Neuronal stem cell (in vitro differentiated cells): ENCODE data around the gene SLC16A13.
"Not testable (repeated sequence)": the region's sequence is repeated elsewhere in the genome, so short reads cannot be mapped to it uniquely, and the experiment has no call there.

ENCODE experiments used
- DNase-seq: peaks from one replicate; pipeline ENCODE4 v3.0.0-alpha.2; 2013; ENCODE audit warnings: low spot score
- H2AFZ ChIP-seq: one replicate; pipeline ENCODE4 v1.6.1; 2013; ENCODE audit warnings: mild to moderate bottlenecking, low read length, inconsistent platforms
- H2AK5ac ChIP-seq: 2 replicates; pipeline ENCODE4 v1.6.1; 2013; ENCODE audit warnings: low read depth, mild to moderate bottlenecking, inconsistent platforms, low read length, moderate library complexity, mixed read lengths
- H2BK120ac ChIP-seq: 2 replicates; pipeline ENCODE4 v1.6.1; 2013; ENCODE audit warnings: low read depth, mild to moderate bottlenecking, inconsistent platforms, low read length, moderate library complexity, mixed read lengths
- H2BK12ac ChIP-seq: one replicate; pipeline ENCODE4 v1.6.1; 2013; ENCODE audit warnings: low read length, inconsistent platforms
- H2BK15ac ChIP-seq: 2 replicates; pipeline ENCODE4 v1.6.1; 2013; ENCODE audit warnings: mild to moderate bottlenecking, low read length, inconsistent platforms, mixed read lengths
- H2BK5ac ChIP-seq: one replicate; pipeline ENCODE4 v1.6.1; 2013; ENCODE audit warnings: inconsistent platforms, mild to moderate bottlenecking, low read length, moderate library complexity
- H3K14ac ChIP-seq: one replicate; pipeline ENCODE4 v1.6.1; 2013; ENCODE audit warnings: low read length, inconsistent platforms
- H3K18ac ChIP-seq: 2 replicates; pipeline ENCODE4 v1.6.1; 2013; ENCODE audit warnings: low read length, inconsistent platforms
- H3K23ac ChIP-seq: 2 replicates; pipeline ENCODE4 v1.6.1; 2013; ENCODE audit warnings: low read depth, mild to moderate bottlenecking, mixed read lengths, low read length, inconsistent platforms; ENCODE audit not compliant: poor library complexity
- H3K27ac ChIP-seq: replicated peaks from 3 replicates; pipeline ENCODE4 v1.5.1; 2013; ENCODE audit warnings: low read length, inconsistent platforms
- H3K27me3 ChIP-seq, 3 experiments: 2 replicates each; pipeline ENCODE4 v1.6.1; 2013; ENCODE audit warnings: low read length in 3 of 3, mild to moderate bottlenecking in 2 of 3, inconsistent platforms in 1 of 3, low read depth in 1 of 3, mixed read lengths in 1 of 3, moderate library complexity in 1 of 3; ENCODE audit not compliant: control insufficient read depth in 3 of 3, insufficient read depth in 3 of 3
- H3K36me3 ChIP-seq, 2 donors: replicated peaks in 1 of 2; 2 replicates each; pipeline ENCODE4 v1.6.1; 2013; ENCODE audit warnings: low read length in 2 of 2; ENCODE audit not compliant: control insufficient read depth in 2 of 2, insufficient read depth in 2 of 2
- H3K4ac ChIP-seq: 2 replicates; pipeline ENCODE4 v1.6.1; 2013; ENCODE audit warnings: inconsistent platforms, mild to moderate bottlenecking, low read length, moderate library complexity
- H3K4me1 ChIP-seq, 2 donors: 1 replicate in 1 of 2; 2 replicates in 1 of 2; pipeline ENCODE4 v1.6.1; 2013; ENCODE audit warnings: low read length in 2 of 2, low read depth in 1 of 2; ENCODE audit not compliant: control insufficient read depth in 2 of 2, insufficient read depth in 1 of 2
- H3K4me2 ChIP-seq: one replicate; pipeline ENCODE4 v1.6.1; 2013; ENCODE audit warnings: mild to moderate bottlenecking, low read length, inconsistent platforms; ENCODE audit not compliant: insufficient read depth, poor library complexity, severe bottlenecking
- H3K4me3 ChIP-seq, 2 donors: 2 replicates each; pipeline ENCODE4 v1.5.1; 2013; ENCODE audit warnings: low read length in 2 of 2, mild to moderate bottlenecking in 2 of 2, inconsistent platforms in 1 of 2, moderate library complexity in 1 of 2
- H3K79me1 ChIP-seq: one replicate; pipeline ENCODE4 v1.6.1; 2013; ENCODE audit warnings: low read depth, mild to moderate bottlenecking, inconsistent platforms, low read length, moderate library complexity
- H3K9ac ChIP-seq: one replicate; pipeline ENCODE4 v1.6.1; 2013; ENCODE audit warnings: mild to moderate bottlenecking, low read depth, low read length, inconsistent platforms; ENCODE audit not compliant: poor library complexity
- H3K9me3 ChIP-seq, 2 donors: replicated peaks in 1 of 2; 2 replicates each; pipeline versions ENCODE3 to v1.6.1; 2013; ENCODE audit warnings: low read length in 2 of 2, mild to moderate bottlenecking in 2 of 2, inconsistent platforms in 1 of 2, low read depth in 1 of 2, mixed read lengths in 1 of 2, moderate library complexity in 1 of 2; ENCODE audit not compliant: control insufficient read depth in 2 of 2, insufficient read depth in 1 of 2
- H4K8ac ChIP-seq: one replicate; pipeline ENCODE4 v1.6.1; 2013; ENCODE audit warnings: low read depth, mild to moderate bottlenecking, inconsistent platforms, low read length, moderate library complexity
- H4K91ac ChIP-seq: one replicate; pipeline ENCODE4 v1.6.1; 2013; ENCODE audit warnings: low read length, low read depth, mild to moderate bottlenecking, inconsistent platforms; ENCODE audit not compliant: poor library complexity
- WGBS, 2 donors: extraction: QIAGEN DNeasy Blood & Tissue Kit; methylation state at CpG; one replicate each; pipeline ENCODE4 v1.1.7; 2013; ENCODE audit warnings: missing lambda C conversion rate in 2 of 2, mixed read lengths in 1 of 2; ENCODE audit not compliant: insufficient read length in 2 of 2, insufficient replicate concordance in 1 of 2; ENCODE audit errors: extremely low coverage in 2 of 2; 5-methylcytosine and 5-hydroxymethylcytosine counted together

SLC16A13 gene

GRCh38 chr17:7083592-7083991, 47.8 kb downstream of the SLC16A13 start:
- Histone ChIP-seq H3K79me1 (no peaks in the 10 kb centered on the region), H2BK5ac (no peak overlapping the region), H3K23ac (no peak overlapping the region), H3K14ac (no peak overlapping the region), H3K18ac (no peak overlapping the region), H3K4ac (no peak overlapping the region), H2BK12ac (no peak overlapping the region), H3K36me3 (no peaks in the 10 kb centered on the region), H4K91ac (no peak overlapping the region), H4K8ac (no peak overlapping the region), H3K9me3 (no peaks in the 10 kb centered on the region), H2AFZ (no peak overlapping the region), H2BK120ac (no peak overlapping the region), H2BK15ac (no peak overlapping the region), H2AK5ac (no peak overlapping the region), H3K4me3 (no peak overlapping the region), H3K9ac (no peak overlapping the region), H3K4me1 (no peaks in the 10 kb centered on the region), H3K4me2 (no peak overlapping the region), H3K27me3 (peaks cover 0 to 4% (median 0%) of the 10 kb centered on the region in 3 experiments), H3K27ac (no peak overlapping the region)
- DNase-seq, result no peak
- WGBS, 2 donors, result no CpG with 5 or more reads among the region's 4 CpGs

- no peak overlapping the region for H3K14ac ChIP-seq
- no peak for DNase-seq
- no peak overlapping the region for H2BK12ac ChIP-seq
- H3K4me2 ChIP-seq, result no peak overlapping the region
- no peak overlapping the region for H4K91ac ChIP-seq
- H2BK15ac ChIP-seq, result no peak overlapping the region
- no peak overlapping the region for H2BK5ac ChIP-seq
- no peaks in the 10 kb centered on the region for H3K79me1 ChIP-seq
- H2BK120ac ChIP-seq, result no peak overlapping the region
- no peak overlapping the region for H3K4me3 ChIP-seq
- H3K23ac ChIP-seq, result no peak overlapping the region
- H3K4ac ChIP-seq, result no peak overlapping the region
- no peaks in the 10 kb centered on the region for H3K27me3 ChIP-seq
- no CpG with 5 or more reads among the region's 7 CpGs for WGBS, 2 donors
- no peak overlapping the region for H4K8ac ChIP-seq
- H2AFZ ChIP-seq, result no peak overlapping the region
- no peaks in the 10 kb centered on the region for H3K36me3 ChIP-seq
- H3K9me3 ChIP-seq, result no peaks in the 10 kb centered on the region
- H3K27ac ChIP-seq, result no peak overlapping the region
- no peak overlapping the region for H2AK5ac ChIP-seq
- no peaks in the 10 kb centered on the region for H3K4me1 ChIP-seq
- no peak overlapping the region for H3K18ac ChIP-seq
- no peak overlapping the region for H3K9ac ChIP-seq
Observed at GRCh38 chr17:7084088-7084487, 48.3 kb downstream of the SLC16A13 start.

DNA sequence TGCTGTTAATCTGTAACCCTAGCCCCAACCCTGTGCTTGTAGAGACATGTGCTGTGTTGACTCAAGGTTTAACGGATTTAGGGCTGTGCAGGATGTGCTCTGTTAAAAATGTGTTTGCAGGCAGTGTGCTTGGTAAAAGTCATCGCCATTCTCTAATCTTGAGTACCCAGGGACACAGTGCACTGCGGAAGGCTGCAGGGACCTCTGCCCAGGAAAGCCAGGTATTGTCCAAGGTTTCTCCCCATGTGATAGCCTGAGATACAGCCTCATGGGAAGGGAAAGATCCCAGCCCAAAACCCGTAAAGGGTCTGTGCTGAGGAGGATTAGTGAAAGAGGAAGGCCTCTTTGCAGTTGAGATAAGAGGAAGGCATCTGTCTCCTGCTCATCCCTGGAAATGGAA, 52.6 kb downstream of the SLC16A13 start:
- not testable (repeated sequence) for H3K14ac ChIP-seq, H3K9ac ChIP-seq, H3K27ac ChIP-seq, H4K8ac ChIP-seq, H4K91ac ChIP-seq, H3K79me1 ChIP-seq, H2BK5ac ChIP-seq, H3K9me3 ChIP-seq, H3K36me3 ChIP-seq, DNase-seq, H2BK120ac ChIP-seq, H3K4me3 ChIP-seq, H3K4ac ChIP-seq, H2AK5ac ChIP-seq, H3K27me3 ChIP-seq, H2BK12ac ChIP-seq, H3K18ac ChIP-seq, H3K23ac ChIP-seq, H3K4me1 ChIP-seq, H2BK15ac ChIP-seq, H2AFZ ChIP-seq, H3K4me2 ChIP-seq
- no CpG with 5 or more reads among the region's 4 CpGs for whole genome bisulfite sequencing, 2 donors

- H2BK15ac ChIP-seq, H3K9ac ChIP-seq, H3K18ac ChIP-seq, H3K4me3 ChIP-seq, H3K36me3 ChIP-seq, H2BK120ac ChIP-seq, H3K4ac ChIP-seq, H2BK12ac ChIP-seq, H3K4me1 ChIP-seq, H4K8ac ChIP-seq, H3K27ac ChIP-seq, H3K9me3 ChIP-seq, H3K27me3 ChIP-seq, H2AFZ ChIP-seq, H3K79me1 ChIP-seq, H2BK5ac ChIP-seq, DNase-seq, H3K4me2 ChIP-seq, H2AK5ac ChIP-seq, H3K14ac ChIP-seq, H4K91ac ChIP-seq, H3K23ac ChIP-seq: not testable (repeated sequence)
- no CpG with 5 or more reads among the region's 6 CpGs for WGBS, 2 donors
Observed at GRCh38 chr17:7089570-7089969, 53.8 kb downstream of the SLC16A13 start.
